Esophagus (tissue), 2 donors: Measurements from ENCODE around the gene EPHA1. TPM values are rescaled to one million over a fixed set of nuclear protein-coding genes. Genes with fewer than 3 reads are reported as not detected.
A peak's percentile ranks its signal among the peaks of the same experiment; 100 is the strongest.

Experiments used
- H3K27ac ChIP-seq, 2 donors: one replicate each; pipeline ENCODE4 v1.5.1; 2013; ENCODE audit warnings: low read depth in 2 of 2, mild to moderate bottlenecking in 2 of 2, inconsistent platforms in 1 of 2, low read length in 1 of 2, moderate library complexity in 1 of 2
- H3K27me3 ChIP-seq, 2 donors: one replicate each; pipeline ENCODE4 v1.6.1; 2013; ENCODE audit warnings: low read length in 2 of 2, control low read depth in 1 of 2, mild to moderate bottlenecking in 1 of 2; ENCODE audit not compliant: insufficient read depth in 2 of 2, control insufficient read depth in 1 of 2
- H3K36me3 ChIP-seq, 2 donors: one replicate each; pipeline ENCODE4 v1.6.1; 2013; ENCODE audit warnings: low read length in 1 of 2; ENCODE audit not compliant: control insufficient read depth in 2 of 2, insufficient read depth in 2 of 2
- H3K4me1 ChIP-seq, 2 donors: one replicate each; pipeline ENCODE4 v1.6.1; 2013; ENCODE audit warnings: low read length in 1 of 2; ENCODE audit not compliant: control insufficient read depth in 2 of 2, insufficient read depth in 2 of 2
- H3K4me3 ChIP-seq, 2 donors: one replicate each; pipeline ENCODE4 v1.5.1; 2013; ENCODE audit warnings: low read length in 2 of 2, mild to moderate bottlenecking in 2 of 2, low read depth in 1 of 2, moderate library complexity in 1 of 2
- H3K9me3 ChIP-seq, 2 donors: one replicate each; pipeline ENCODE4 v1.6.1; 2013; ENCODE audit warnings: mild to moderate bottlenecking in 2 of 2, low read depth in 1 of 2, low read length in 1 of 2, moderate library complexity in 1 of 2; ENCODE audit not compliant: control insufficient read depth in 2 of 2, insufficient read depth in 1 of 2
- WGBS, 2 donors: extraction: QIAGEN DNeasy Blood & Tissue Kit; methylation state at CpG; one replicate each; pipeline ENCODE4 v1.1.7; 2013; 5-methylcytosine and 5-hydroxymethylcytosine counted together
- polyA plus RNA-seq, 2 donors: library from polyadenylated mRNA; stranded (reverse); fragments of 200-250 nt; gene quantifications; one replicate each; pipeline ENCODE4 v1.2.3, GENCODE V29; 2013
- donor health status: healthy with polysubstance abuse.
- donor health status: Bipolar disorder and iron deficiency.

EPHA1 gene
- 10 to 100 TPM; 65.6 to 74.6 TPM for polyA plus RNA-seq

- no peaks in the 10 kb centered on the region for H3K27me3 ChIP-seq
- H3K27ac ChIP-seq, result peak within 1 kb of the TSS; percentile 95 to 96
- H3K4me3 ChIP-seq, result peak within 1 kb of the TSS; percentile 83 to 85
- H3K9me3 ChIP-seq, result no peaks in the 10 kb centered on the region
- WGBS, 2 donors, result 7 to 9% methylated on average over 24 to 39 of the region's 39 CpGs
- H3K4me1 ChIP-seq, result peaks cover 0 to 13% of the 10 kb centered on the region in 2 donors
- H3K36me3 ChIP-seq, result peaks cover 0 to 5% of the 10 kb centered on the region in 2 donors
Observed at GRCh38 chr7:143408686-143409561, at the start of gene EPHA1. TSS of gene EPHA1 (minus strand) at chr7:143408856. CDS start at chr7:143408805, 51 bp downstream.

- no peaks in the 10 kb centered on the region for H3K36me3 ChIP-seq
- H3K4me3 ChIP-seq, result no peak overlapping the region
- no peaks in the 10 kb centered on the region for H3K9me3 ChIP-seq
- H3K27me3 ChIP-seq, result no peaks in the 10 kb centered on the region
- 45 to 64% methylated on average over 3 of the region's 3 CpGs for WGBS, 2 donors
- H3K27ac ChIP-seq, result peak overlapping the region; percentile 65 to 72
- H3K4me1 ChIP-seq, result peaks cover 0 to 4% of the 10 kb centered on the region in 2 donors
Observed at GRCh38 chr7:143458263-143458662, 49.6 kb upstream of the EPHA1 start.

- Histone ChIP-seq H3K27me3 (no peaks in the 10 kb centered on the region), H3K36me3 (no peaks in the 10 kb centered on the region), H3K4me3 (no peak overlapping the region), H3K27ac (peak overlapping the region in 1 of 2 donors; percentile 65), H3K4me1 (peaks cover 0 to 4% of the 10 kb centered on the region in 2 donors), H3K9me3 (no peaks in the 10 kb centered on the region)
- WGBS, 2 donors, result 68 to 77% methylated on average over 4 of the region's 4 CpGs
Observed at GRCh38 chr7:143456992-143457793, 48.5 kb upstream of the EPHA1 start.

- Histone ChIP-seq H3K36me3 (no peaks in the 10 kb centered on the region), H3K4me1 (peaks cover 0 to 6% of the 10 kb centered on the region in 2 donors), H3K4me3 (no peak overlapping the region), H3K27ac (no peak overlapping the region), H3K27me3 (no peaks in the 10 kb centered on the region), H3K9me3 (no peaks in the 10 kb centered on the region)
- 88 to 91% methylated on average over 4 of the region's 4 CpGs for WGBS, 2 donors
Observed at GRCh38 chr7:143455942-143456341, 47.3 kb upstream of the EPHA1 start.

GRCh38 chr7:143455491-143455890 is 46.8 kb upstream of the EPHA1 start:
- Histone ChIP-seq H3K27ac (no peak overlapping the region), H3K4me1 (peaks cover 0 to 6% of the 10 kb centered on the region in 2 donors), H3K27me3 (no peaks in the 10 kb centered on the region), H3K9me3 (no peaks in the 10 kb centered on the region), H3K4me3 (no peak overlapping the region), H3K36me3 (no peaks in the 10 kb centered on the region)
- 91% methylated on average over 2 of the region's 2 CpGs for WGBS, 2 donors

GRCh38 chr7:143454091-143454680 is 45.5 kb upstream of the EPHA1 start:
- Histone ChIP-seq H3K27me3 (no peaks in the 10 kb centered on the region), H3K9me3 (no peaks in the 10 kb centered on the region), H3K27ac (no peak overlapping the region), H3K4me3 (no peak overlapping the region), H3K4me1 (peaks cover 0 to 6% of the 10 kb centered on the region in 2 donors), H3K36me3 (no peaks in the 10 kb centered on the region)
- 33 to 74% methylated on average over 1 of the region's 1 CpG for WGBS, 2 donors

- H3K4me3 ChIP-seq, result no peak overlapping the region
- H3K27ac ChIP-seq, result no peak overlapping the region
- peaks cover 0 to 3% of the 10 kb centered on the region in 2 donors for H3K4me1 ChIP-seq
- WGBS, 2 donors, result 88% methylated on average over 2 of the region's 2 CpGs
- no peaks in the 10 kb centered on the region for H3K36me3 ChIP-seq
- H3K9me3 ChIP-seq, result no peaks in the 10 kb centered on the region
- H3K27me3 ChIP-seq, result no peaks in the 10 kb centered on the region
Observed at GRCh38 chr7:143452495-143452894, 43.8 kb upstream of the EPHA1 start.

- Histone ChIP-seq H3K4me3 (no peak overlapping the region), H3K9me3 (no peaks in the 10 kb centered on the region), H3K27ac (no peak overlapping the region), H3K36me3 (no peaks in the 10 kb centered on the region), H3K4me1 (peaks cover 0 to 2% of the 10 kb centered on the region in 2 donors), H3K27me3 (no peaks in the 10 kb centered on the region)
- 76 to 79% methylated on average over 1 of the region's 1 CpG for WGBS, 2 donors
Observed at GRCh38 chr7:143451746-143452145, 43.1 kb upstream of the EPHA1 start.

GRCh38 chr7:143451122-143451521 is 42.5 kb upstream of the EPHA1 start:
- Histone ChIP-seq H3K36me3 (no peaks in the 10 kb centered on the region), H3K4me1 (peaks cover 0 to 2% of the 10 kb centered on the region in 2 donors)

More at GRCh38 chr7:143451122-143451521, 42.5 kb upstream of the EPHA1 start:
- Histone ChIP-seq H3K27me3 (no peaks in the 10 kb centered on the region), H3K9me3 (no peaks in the 10 kb centered on the region), H3K4me3 (no peak overlapping the region), H3K27ac (no peak overlapping the region)
